ENCODE results near the gene TM7SF2. TPM values are rescaled to one million over a fixed set of nuclear protein-coding genes. Genes with fewer than 3 reads are reported as not detected.

The TM7SF2 gene
- total RNA-seq, 1 experiment from 2014 or later, result 63.8 TPM

DNA sequence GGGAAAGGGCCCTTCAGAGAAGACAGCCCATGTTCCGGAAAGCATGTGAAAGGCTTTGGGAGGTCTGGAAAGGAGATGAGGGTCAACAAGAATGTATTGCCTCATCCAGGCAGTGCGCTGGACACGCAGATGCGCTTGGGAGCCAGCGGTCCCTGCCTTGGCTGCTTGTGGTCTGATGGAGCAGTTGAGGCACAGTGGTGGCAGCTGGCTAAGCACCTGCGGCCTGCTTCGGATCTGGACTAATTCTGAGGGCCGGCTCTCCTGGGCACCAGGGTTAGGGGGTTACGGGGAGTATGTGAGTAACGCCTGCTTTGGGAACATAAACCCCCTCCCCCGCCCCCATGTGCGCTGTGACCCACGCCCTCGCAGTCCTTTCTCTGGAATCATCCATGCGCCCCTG is 4.6 kb upstream of the TM7SF2 start:
- H3K4me1 Mint-ChIP-seq, result peaks cover 7% of the 10 kb centered on the region
- DNase-seq (ENCODE audit: low spot score) (no peak), ATAC-seq (no peak)
- H3K27ac Mint-ChIP-seq, result no peak overlapping the region
- H3K36me3 Mint-ChIP-seq, result peaks cover 3% of the 10 kb centered on the region; the same call in 1 of the 2 replicates
- no peak overlapping the region for H3K4me3 Mint-ChIP-seq
- POLR2A ChIA-PET, result no interaction called here
- CTCF ChIA-PET, result interaction anchor here (1.5 kb wide), 1 partner anchor 10 kb away, joined by 5 read pairs; the partner anchor contains the start of gene ZNHIT2
- H3K27me3 Mint-ChIP-seq (ENCODE audit: low read depth), result no peaks in the 10 kb centered on the region
- no peaks in the 10 kb centered on the region for H3K9me3 Mint-ChIP-seq
- TF ChIP-seq TP53 (CRISPR knock-in tag; IDR thresholded peaks at IDR 0.05), result no peak
- TF ChIP-seq OVOL2 (CRISPR knock-in tag; IDR thresholded peaks at IDR 0.05; ENCODE audit: borderline replicate concordance), result no peak
- TF ChIP-seq, protein P1, sequence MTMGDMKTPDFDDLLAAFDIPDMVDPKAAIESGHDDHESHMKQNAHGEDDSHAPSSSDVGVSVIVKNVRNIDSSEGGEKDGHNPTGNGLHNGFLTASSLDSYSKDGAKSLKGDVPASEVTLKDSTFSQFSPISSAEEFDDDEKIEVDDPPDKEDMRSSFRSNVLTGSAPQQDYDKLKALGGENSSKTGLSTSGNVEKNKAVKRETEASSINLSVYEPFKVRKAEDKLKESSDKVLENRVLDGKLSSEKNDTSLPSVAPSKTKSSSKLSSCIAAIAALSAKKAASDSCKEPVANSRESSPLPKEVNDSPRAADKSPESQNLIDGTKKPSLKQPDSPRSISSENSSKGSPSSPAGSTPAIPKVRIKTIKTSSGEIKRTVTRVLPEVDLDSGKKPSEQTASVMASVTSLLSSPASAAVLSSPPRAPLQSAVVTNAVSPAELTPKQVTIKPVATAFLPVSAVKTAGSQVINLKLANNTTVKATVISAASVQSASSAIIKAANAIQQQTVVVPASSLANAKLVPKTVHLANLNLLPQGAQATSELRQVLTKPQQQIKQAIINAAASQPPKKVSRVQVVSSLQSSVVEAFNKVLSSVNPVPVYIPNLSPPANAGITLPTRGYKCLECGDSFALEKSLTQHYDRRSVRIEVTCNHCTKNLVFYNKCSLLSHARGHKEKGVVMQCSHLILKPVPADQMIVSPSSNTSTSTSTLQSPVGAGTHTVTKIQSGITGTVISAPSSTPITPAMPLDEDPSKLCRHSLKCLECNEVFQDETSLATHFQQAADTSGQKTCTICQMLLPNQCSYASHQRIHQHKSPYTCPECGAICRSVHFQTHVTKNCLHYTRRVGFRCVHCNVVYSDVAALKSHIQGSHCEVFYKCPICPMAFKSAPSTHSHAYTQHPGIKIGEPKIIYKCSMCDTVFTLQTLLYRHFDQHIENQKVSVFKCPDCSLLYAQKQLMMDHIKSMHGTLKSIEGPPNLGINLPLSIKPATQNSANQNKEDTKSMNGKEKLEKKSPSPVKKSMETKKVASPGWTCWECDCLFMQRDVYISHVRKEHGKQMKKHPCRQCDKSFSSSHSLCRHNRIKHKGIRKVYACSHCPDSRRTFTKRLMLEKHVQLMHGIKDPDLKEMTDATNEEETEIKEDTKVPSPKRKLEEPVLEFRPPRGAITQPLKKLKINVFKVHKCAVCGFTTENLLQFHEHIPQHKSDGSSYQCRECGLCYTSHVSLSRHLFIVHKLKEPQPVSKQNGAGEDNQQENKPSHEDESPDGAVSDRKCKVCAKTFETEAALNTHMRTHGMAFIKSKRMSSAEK (CRISPR knock-in tag; IDR thresholded peaks at IDR 0.05; ENCODE audit: borderline replicate concordance), result no peak
- TF ChIP-seq FOXP1 (CRISPR knock-in tag; IDR thresholded peaks at IDR 0.05; ENCODE audit: borderline replicate concordance), result no peak
- no peak for TF ChIP-seq TEAD1 (CRISPR knock-in tag; IDR thresholded peaks at IDR 0.05)

- ChIA-PET CTCF (interaction anchor here (1.5 kb wide), 1 partner anchor 9 kb away, joined by 5 read pairs; the partner anchor contains the start of gene ZNHIT2), POLR2A (no interaction called here)
- Mint-ChIP-seq H3K9me3 (no peaks in the 10 kb centered on the region), H3K27me3 (ENCODE audit: low read depth) (no peaks in the 10 kb centered on the region), H3K4me3 (no peak overlapping the region), H3K4me1 (peaks cover 7% of the 10 kb centered on the region), H3K36me3 (peaks cover 3% of the 10 kb centered on the region; the same call in 1 of the 2 replicates), H3K27ac (no peak overlapping the region)
- TF ChIP-seq AR (CRISPR knock-in tag; IDR thresholded peaks at IDR 0.05), result no peak
- no peak for TF ChIP-seq ETV6 (CRISPR knock-in tag; IDR thresholded peaks at IDR 0.05)
- no peak for TF ChIP-seq SMAD4 (CRISPR knock-in tag; IDR thresholded peaks at IDR 0.05)
- TF ChIP-seq ATF1 (CRISPR knock-in tag; IDR thresholded peaks at IDR 0.05), result no peak
- no peak for TF ChIP-seq PRRX2 (CRISPR knock-in tag; IDR thresholded peaks at IDR 0.05)
- TF ChIP-seq ZNF416 (CRISPR knock-in tag; IDR thresholded peaks at IDR 0.05), result no peak
- no peak for TF ChIP-seq ARID4B (CRISPR knock-in tag; IDR thresholded peaks at IDR 0.05; ENCODE audit: borderline replicate concordance)
- TF ChIP-seq, protein P2, sequence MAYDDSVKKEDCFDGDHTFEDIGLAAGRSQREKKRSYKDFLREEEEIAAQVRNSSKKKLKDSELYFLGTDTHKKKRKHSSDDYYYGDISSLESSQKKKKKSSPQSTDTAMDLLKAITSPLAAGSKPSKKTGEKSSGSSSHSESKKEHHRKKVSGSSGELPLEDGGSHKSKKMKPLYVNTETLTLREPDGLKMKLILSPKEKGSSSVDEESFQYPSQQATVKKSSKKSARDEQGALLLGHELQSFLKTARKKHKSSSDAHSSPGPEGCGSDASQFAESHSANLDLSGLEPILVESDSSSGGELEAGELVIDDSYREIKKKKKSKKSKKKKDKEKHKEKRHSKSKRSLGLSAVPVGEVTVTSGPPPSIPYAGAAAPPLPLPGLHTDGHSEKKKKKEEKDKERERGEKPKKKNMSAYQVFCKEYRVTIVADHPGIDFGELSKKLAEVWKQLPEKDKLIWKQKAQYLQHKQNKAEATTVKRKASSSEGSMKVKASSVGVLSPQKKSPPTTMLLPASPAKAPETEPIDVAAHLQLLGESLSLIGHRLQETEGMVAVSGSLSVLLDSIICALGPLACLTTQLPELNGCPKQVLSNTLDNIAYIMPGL (CRISPR knock-in tag; IDR thresholded peaks at IDR 0.05), result no peak
- TF ChIP-seq OVOL2 (CRISPR knock-in tag; IDR thresholded peaks at IDR 0.05; ENCODE audit: borderline replicate concordance), result no peak
- no peak for TF ChIP-seq GTF2I (CRISPR knock-in tag; conservative IDR thresholded peaks at IDR 0.05)
- TF ChIP-seq MXD4 (CRISPR knock-in tag; IDR thresholded peaks at IDR 0.05; ENCODE audit: borderline replicate concordance), result no peak
- TF ChIP-seq JUN (CRISPR knock-in tag; IDR thresholded peaks at IDR 0.05), result no peak
- TF ChIP-seq ZNF396 (CRISPR knock-in tag; IDR thresholded peaks at IDR 0.05; ENCODE audit: borderline replicate concordance), result no peak
- TF ChIP-seq, protein P3, sequence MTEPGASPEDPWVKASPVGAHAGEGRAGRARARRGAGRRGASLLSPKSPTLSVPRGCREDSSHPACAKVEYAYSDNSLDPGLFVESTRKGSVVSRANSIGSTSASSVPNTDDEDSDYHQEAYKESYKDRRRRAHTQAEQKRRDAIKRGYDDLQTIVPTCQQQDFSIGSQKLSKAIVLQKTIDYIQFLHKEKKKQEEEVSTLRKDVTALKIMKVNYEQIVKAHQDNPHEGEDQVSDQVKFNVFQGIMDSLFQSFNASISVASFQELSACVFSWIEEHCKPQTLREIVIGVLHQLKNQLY (CRISPR knock-in tag; IDR thresholded peaks at IDR 0.05), result no peak
- DNase-seq (ENCODE audit: low spot score) (no peak), ATAC-seq (no peak)
Measured at GRCh38 chr11:65107751-65108468, 3.8 kb upstream of the TM7SF2 start.
